Liver (tissue), 9 donors: Measurements from ENCODE around the gene SLAIN2. TPM values are rescaled to one million over a fixed set of nuclear protein-coding genes. Genes with fewer than 3 reads are reported as not detected.

Experiments
- DNase-seq: peaks from one replicate; pipeline ENCODE4 v3.0.0-alpha.2; 2017; ENCODE audit warnings: low spot score
- H3K27ac ChIP-seq, 2 donors: one replicate each; pipeline ENCODE4 v1.7.0; 2013; ENCODE audit warnings: inconsistent platforms in 2 of 2, low read length in 2 of 2, control low read depth in 1 of 2, low read depth in 1 of 2, mild to moderate bottlenecking in 1 of 2
- H3K27me3 ChIP-seq, 4 donors: one replicate each; pipeline versions ENCODE4 v1.6.1 to v1.7.0; 2013; ENCODE audit warnings: low read length in 3 of 4, inconsistent platforms in 1 of 4, mild to moderate bottlenecking in 1 of 4, moderate library complexity in 1 of 4; ENCODE audit not compliant: control insufficient read depth in 4 of 4, insufficient read depth in 4 of 4
- H3K36me3 ChIP-seq, 4 donors: one replicate each; pipeline versions ENCODE4 v1.6.1 to v1.7.0; 2013; ENCODE audit warnings: low read length in 3 of 4, mild to moderate bottlenecking in 3 of 4, low read depth in 1 of 4, moderate library complexity in 1 of 4; ENCODE audit not compliant: control insufficient read depth in 4 of 4, insufficient read depth in 3 of 4
- H3K4me1 ChIP-seq, 4 donors: one replicate each; pipeline versions ENCODE4 v1.6.1 to v1.7.0; 2013; ENCODE audit warnings: low read length in 3 of 4, mild to moderate bottlenecking in 3 of 4, moderate library complexity in 1 of 4; ENCODE audit not compliant: control insufficient read depth in 4 of 4, insufficient read depth in 4 of 4
- H3K4me3 ChIP-seq, 3 donors: one replicate each; pipeline versions ENCODE4 v1.6.1 to v1.7.0; 2013; ENCODE audit warnings: low read length in 3 of 3, control low read depth in 1 of 3, low read depth in 1 of 3, mild to moderate bottlenecking in 1 of 3
- H3K9ac ChIP-seq, 2 donors: one replicate each; pipeline ENCODE4 v1.7.0; 2013; ENCODE audit warnings: low read length in 2 of 2, mild to moderate bottlenecking in 2 of 2, moderate library complexity in 2 of 2, control low read depth in 1 of 2, low read depth in 1 of 2
- H3K9me3 ChIP-seq, 4 donors: one replicate each; pipeline versions ENCODE4 v1.6.1 to v1.7.0; 2013; ENCODE audit warnings: low read length in 3 of 4; ENCODE audit not compliant: control insufficient read depth in 4 of 4
- ATF3 ChIP-seq: IDR thresholded peaks from 2 replicates; pipeline ENCODE4 v1.6.1; 2016; ENCODE audit warnings: antibody characterized with exemption
- CTCF ChIP-seq: fragments of 150-350 bp; IDR thresholded peaks from 2 replicates; pipeline ENCODE4 v1.5.1; 2017; ENCODE audit warnings: improper control_type of control experiment, low read depth, low read length; ENCODE audit not compliant: missing input control
- EGR1 ChIP-seq, 2 donors: IDR thresholded peaks; 2 replicates each; pipeline ENCODE4 v1.6.1; 2016 to 2018; ENCODE audit warnings: antibody characterized with exemption in 2 of 2, low read depth in 2 of 2
- FOXA1 ChIP-seq: IDR thresholded peaks from 2 replicates; pipeline ENCODE4 v1.6.1; 2016; ENCODE audit warnings: antibody characterized with exemption
- GABPA ChIP-seq, 2 donors: IDR thresholded peaks in 1 of 2; conservative IDR thresholded peaks in 1 of 2; 2 replicates each; pipeline ENCODE4 v1.6.1; 2016; ENCODE audit warnings: antibody characterized with exemption in 2 of 2, mild to moderate bottlenecking in 1 of 2, moderate library complexity in 1 of 2
- HNF4A ChIP-seq, 2 donors: conservative IDR thresholded peaks; 2 replicates each; pipeline ENCODE4 v1.6.1; 2016; ENCODE audit warnings: antibody characterized with exemption in 2 of 2, mild to moderate bottlenecking in 2 of 2
- HNF4G ChIP-seq: IDR thresholded peaks from 2 replicates; pipeline ENCODE4 v1.6.1; 2016; ENCODE audit warnings: antibody characterized with exemption
- NR2F2 ChIP-seq: IDR thresholded peaks from 2 replicates; pipeline ENCODE4 v1.6.1; 2016; ENCODE audit warnings: antibody characterized with exemption
- RAD21 ChIP-seq, 2 donors: IDR thresholded peaks; 2 replicates each; pipeline ENCODE4 v1.6.1; 2016; ENCODE audit warnings: antibody characterized with exemption in 2 of 2, mild to moderate bottlenecking in 2 of 2
- REST ChIP-seq: IDR thresholded peaks from 2 replicates; pipeline ENCODE4 v1.6.1; 2016; ENCODE audit warnings: antibody characterized with exemption, mild to moderate bottlenecking
- SP1 ChIP-seq: IDR thresholded peaks from 2 replicates; pipeline ENCODE4 v1.6.1; 2018; ENCODE audit warnings: antibody characterized with exemption, mild to moderate bottlenecking
- TAF1 ChIP-seq: conservative IDR thresholded peaks from 2 replicates; pipeline ENCODE4 v1.6.1; 2016; ENCODE audit warnings: antibody characterized with exemption, mild to moderate bottlenecking
- ZBTB33 ChIP-seq: IDR thresholded peaks from 2 replicates; pipeline ENCODE4 v1.6.1; 2016; ENCODE audit warnings: antibody characterized with exemption
- WGBS: extraction: QIAGEN DNeasy Blood & Tissue Kit; methylation state at CpG from one replicate; pipeline ENCODE4 v1.1.7; 2013; 5-methylcytosine and 5-hydroxymethylcytosine counted together
- polyA plus RNA-seq, 2 donors: library from polyadenylated mRNA; stranded (reverse) in 1 of 2; unstranded in 1 of 2; fragments of 200-250 nt in 1 of 2; fragments of >200 nt in 1 of 2; fragmentation: Nextera tagmentation in 1 of 2; extraction: Ambion mirVana in 1 of 2; gene quantifications; one replicate each; pipeline versions ENCODE4 v1.2.1 to v1.2.3, GENCODE V29; 2013 to 2015
- total RNA-seq, 2 donors: library from RNA; depleted of rRNA; stranded (reverse); fragments of >200 nt; gene quantifications; one replicate each; pipeline ENCODE4 v1.2.3, GENCODE V29; 2014
- donor health status: healthy.
- donor health status: healthy.
- donor health status: healthy.
- donor health status: healthy.
- donor health status: healthy.

SLAIN2 gene
- total and polyA plus RNA-seq, 4 donors, result 12.1 to 32.5 (median 16.6) TPM

- no peak overlapping the region for H3K9ac ChIP-seq
- no peak for DNase-seq
- no peak for TF ChIP-seq HNF4A (conservative IDR thresholded peaks at IDR 0.05)
- TF ChIP-seq ZBTB33, result no peak
- no peak for TF ChIP-seq NR2F2
- TF ChIP-seq REST, result no peak
- TF ChIP-seq SP1, result no peak
- TF ChIP-seq FOXA1, result no peak
- H3K9me3 ChIP-seq, result no peaks in the 10 kb centered on the region
- H3K4me1 ChIP-seq, result peaks cover 2 to 36% (median 13%) of the 10 kb centered on the region in 4 donors
- WGBS, result 97% methylated on average over 3 of the region's 3 CpGs
- H3K36me3 ChIP-seq, result no peaks in the 10 kb centered on the region
- no peak overlapping the region for H3K4me3 ChIP-seq
- H3K27me3 ChIP-seq, result no peaks in the 10 kb centered on the region
- H3K27ac ChIP-seq, result no peak overlapping the region
Observed at GRCh38 chr4:48345542-48345941, 4.2 kb downstream of the SLAIN2 start.

- TF ChIP-seq SP1 (no peak), ATF3 (no peak)
- Histone ChIP-seq H3K9ac (no peak overlapping the region), H3K27ac (no peak overlapping the region), H3K4me1 (peaks cover 3 to 39% (median 14%) of the 10 kb centered on the region in 4 donors), H3K27me3 (no peaks in the 10 kb centered on the region), H3K9me3 (no peaks in the 10 kb centered on the region), H3K4me3 (no peak overlapping the region), H3K36me3 (no peaks in the 10 kb centered on the region)
- no peak for DNase-seq
Observed at GRCh38 chr4:48346594-48346993, 5.3 kb downstream of the SLAIN2 start.

GRCh38 chr4:48347282-48347921 lies 6.1 kb downstream of the SLAIN2 start:
- no peak for DNase-seq
- Histone ChIP-seq H3K4me3 (no peak overlapping the region), H3K9me3 (no peaks in the 10 kb centered on the region), H3K36me3 (no peaks in the 10 kb centered on the region), H3K27me3 (no peaks in the 10 kb centered on the region), H3K4me1 (peaks cover 4 to 38% (median 13%) of the 10 kb centered on the region in 4 donors), H3K9ac (no peak overlapping the region), H3K27ac (no peak overlapping the region)
- WGBS, result 98% methylated on average over 7 of the region's 7 CpGs
- TF ChIP-seq CTCF (no peak), RAD21 (IDR thresholded peaks at IDR 0.05) (no peak), ZBTB33 (no peak), TAF1 (no peak), EGR1 (IDR thresholded peaks at IDR 0.05; ENCODE audit: low read depth in 2 of 2) (no peak), FOXA1 (no peak), GABPA (IDR thresholded peaks at IDR 0.05 in 1 of 2, conservative IDR thresholded peaks at IDR 0.05 in 1 of 2) (no peak), REST (no peak), HNF4G (no peak)
